Gastroesophageal sphincter (tissue), 4 donors: ENCODE data around the gene NRXN2. TPM values are rescaled to one million over a fixed set of nuclear protein-coding genes. Genes with fewer than 3 reads are reported as not detected.

ENCODE experiments used
- ATAC-seq: fragments of 150-250 bp; one replicate; pipeline ENCODE4 v1.9.1; 2016; ENCODE audit warnings: mild to moderate bottlenecking, moderate library complexity
- H3K27ac ChIP-seq, 4 donors: fragments of 200-600 bp; sonication (generic) in 3 of 4; 1 replicate in 3 of 4; 2 replicates in 1 of 4; pipeline ENCODE4 v1.5.1; 2016 to 2019
- H3K27me3 ChIP-seq: fragments of 200-600 bp; sonication (generic); one replicate; pipeline ENCODE4 v1.5.1; 2019
- H3K36me3 ChIP-seq, 2 donors: fragments of 200-600 bp; sonication (generic); one replicate each; pipeline ENCODE4 v1.5.1; 2019; ENCODE audit warnings: control low read depth in 1 of 2
- H3K4me1 ChIP-seq, 3 donors: fragments of 200-600 bp; sonication (generic); 1 replicate in 2 of 3; 2 replicates in 1 of 3; pipeline ENCODE4 v1.5.1; 2016 to 2019; ENCODE audit warnings: control low read depth in 2 of 3
- H3K4me3 ChIP-seq, 2 donors: fragments of 200-600 bp; sonication (generic); one replicate each; pipeline ENCODE4 v1.5.1; 2019; ENCODE audit warnings: mild to moderate bottlenecking in 1 of 2, moderate library complexity in 1 of 2
- H3K9me3 ChIP-seq, 3 donors: fragments of 200-600 bp; sonication (generic); one replicate each; pipeline ENCODE4 v1.5.1; 2017 to 2019; ENCODE audit warnings: control low read depth in 2 of 3
- EP300 ChIP-seq: sonication (generic); formaldehyde crosslinking; IDR thresholded peaks from one replicate; pipeline ENCODE4 v1.6.1; 2017; ENCODE audit warnings: antibody characterized with exemption, mild to moderate bottlenecking
- POLR2A ChIP-seq, 2 donors: fragments of 450-650 bp; IDR thresholded peaks; one replicate each; pipeline ENCODE4 v1.6.1; 2017; ENCODE audit warnings: antibody characterized with exemption in 2 of 2, mild to moderate bottlenecking in 2 of 2, moderate library complexity in 1 of 2
- POLR2AphosphoS5 ChIP-seq: sonication (generic); formaldehyde crosslinking; IDR thresholded peaks from one replicate; pipeline ENCODE4 v1.6.1; 2017; ENCODE audit warnings: antibody characterized with exemption
- WGBS, 2 donors: methylation state at CpG; one replicate each; pipeline ENCODE4 v1.1.5; 2018; ENCODE audit warnings: low coverage in 1 of 2; 5-methylcytosine and 5-hydroxymethylcytosine counted together
- total RNA-seq, 4 donors: library from RNA; depleted of rRNA; stranded (reverse); fragments of >200 nt; gene quantifications; one replicate each; pipeline ENCODE4 v1.1.0, GENCODE V29; 2016
- TF ChIP-seq, protein P1 (sequence below), 4 experiments: fragments of 200-600 bp in 2 of 4; fragments of 450-650 bp in 2 of 4; sonication (generic) in 1 of 4; IDR thresholded peaks; one replicate each; pipeline ENCODE4 v1.5.1; 2017 to 2019; ENCODE audit warnings: antibody characterized with exemption in 4 of 4, mild to moderate bottlenecking in 2 of 4, moderate library complexity in 2 of 4

Gene NRXN2
- total RNA-seq, 4 donors from 2014 or later, result 3.4 to 25.4 (median 5.0) TPM

DNA sequence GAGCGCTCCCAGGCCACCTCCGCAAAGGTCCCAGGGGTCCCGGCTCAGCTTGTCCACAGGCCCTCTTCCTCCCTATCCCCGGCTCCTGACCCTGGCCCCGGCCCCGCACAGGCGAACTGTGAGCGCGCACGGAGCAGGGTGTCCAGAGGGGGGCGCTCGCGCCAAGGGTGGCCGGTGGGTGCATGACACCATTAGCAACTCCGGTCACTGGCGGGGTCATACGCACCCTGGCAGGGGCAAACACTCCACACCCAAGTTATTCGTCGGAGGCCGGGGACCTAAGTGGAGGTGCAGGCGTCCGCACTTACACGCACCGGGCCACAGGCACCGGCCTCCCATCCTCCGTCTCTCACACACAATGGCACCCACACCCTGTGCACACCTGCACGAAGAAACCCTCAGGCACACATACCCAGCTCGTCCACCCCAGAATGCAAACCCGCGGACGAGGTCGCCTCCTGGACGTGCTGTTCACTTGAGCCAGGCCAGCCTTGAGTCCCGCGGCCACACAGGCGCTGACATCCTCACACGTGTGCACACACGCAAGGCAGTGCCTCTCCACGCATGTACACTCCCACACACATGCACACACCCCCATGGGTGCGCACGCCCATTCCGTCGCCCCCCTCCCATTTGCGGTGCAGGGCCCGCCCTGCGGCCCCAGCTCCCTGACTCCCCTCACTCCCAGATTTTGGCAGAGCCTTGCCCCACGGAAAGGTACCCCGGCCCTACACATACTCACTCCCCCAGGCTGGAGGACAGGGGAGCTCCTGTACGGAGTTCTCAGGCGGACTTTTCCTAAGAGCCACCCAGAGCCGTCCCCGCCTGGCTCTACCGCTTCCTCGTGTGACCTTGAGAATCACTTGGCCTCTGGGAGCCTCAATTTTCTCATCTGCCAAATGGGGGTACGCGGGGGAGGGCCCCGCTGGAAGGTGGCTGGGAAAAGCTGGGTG is 20.9 kb upstream of the NRXN2 start, which contains the start of gene RASGRP2:
Gene RASGRP2 (minus strand): TSS at position 552 of the 953 bp plus-strand sequence. CDS start 1,276 bp downstream, outside the sequence.
- WGBS, 2 donors, result 3% methylated on average over 17 of the region's 57 CpGs; no CpG with 5 or more reads in 1 of the 2 donors
- peaks cover 0 to 72% (median 17%) of the 10 kb centered on the region in 3 donors for H3K4me1 ChIP-seq

DNA sequence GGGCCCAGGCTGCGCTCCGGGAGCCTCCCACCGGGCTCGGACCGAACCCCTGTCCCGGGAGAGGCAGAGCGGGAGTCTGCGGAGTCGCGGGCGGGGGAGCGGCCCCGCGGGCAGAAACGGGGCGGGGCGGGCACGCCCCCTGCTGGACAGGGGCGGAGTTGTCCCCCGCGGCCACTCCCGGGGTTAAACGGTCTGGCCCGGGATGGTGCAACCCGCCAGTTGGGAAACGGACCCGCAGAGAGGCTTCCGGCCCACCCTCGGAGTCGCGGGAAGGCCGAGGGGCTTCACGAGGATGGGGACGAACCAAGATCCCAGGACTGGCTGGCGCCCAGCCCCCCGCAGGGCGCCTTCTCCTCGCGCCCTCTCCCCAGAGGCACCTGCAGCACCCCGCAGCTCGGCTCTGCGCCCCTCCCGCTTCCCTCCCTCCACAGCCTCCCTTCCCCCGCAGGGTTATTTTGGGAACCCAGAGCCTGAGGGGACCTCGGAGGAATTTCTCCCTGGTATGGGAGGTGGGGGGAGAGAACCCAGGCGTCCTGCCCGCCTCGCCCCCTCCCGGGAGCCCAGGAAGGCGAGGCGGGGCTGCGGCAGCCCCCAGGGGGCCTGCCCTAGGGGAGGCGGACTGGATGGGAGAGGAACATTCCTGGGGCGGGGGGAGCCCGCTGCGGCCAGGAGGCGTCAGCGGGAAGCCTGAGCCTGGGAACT is 20.0 kb upstream of the NRXN2 start:
- H3K9me3 ChIP-seq, result no peaks in the 10 kb centered on the region
- TF ChIP-seq POLR2AphosphoS5 (peak; percentile 71), EP300 (no peak), POLR2A (IDR thresholded peaks at IDR 0.05) (peak; percentile 34 to 36)
- TF ChIP-seq, protein P1, sequence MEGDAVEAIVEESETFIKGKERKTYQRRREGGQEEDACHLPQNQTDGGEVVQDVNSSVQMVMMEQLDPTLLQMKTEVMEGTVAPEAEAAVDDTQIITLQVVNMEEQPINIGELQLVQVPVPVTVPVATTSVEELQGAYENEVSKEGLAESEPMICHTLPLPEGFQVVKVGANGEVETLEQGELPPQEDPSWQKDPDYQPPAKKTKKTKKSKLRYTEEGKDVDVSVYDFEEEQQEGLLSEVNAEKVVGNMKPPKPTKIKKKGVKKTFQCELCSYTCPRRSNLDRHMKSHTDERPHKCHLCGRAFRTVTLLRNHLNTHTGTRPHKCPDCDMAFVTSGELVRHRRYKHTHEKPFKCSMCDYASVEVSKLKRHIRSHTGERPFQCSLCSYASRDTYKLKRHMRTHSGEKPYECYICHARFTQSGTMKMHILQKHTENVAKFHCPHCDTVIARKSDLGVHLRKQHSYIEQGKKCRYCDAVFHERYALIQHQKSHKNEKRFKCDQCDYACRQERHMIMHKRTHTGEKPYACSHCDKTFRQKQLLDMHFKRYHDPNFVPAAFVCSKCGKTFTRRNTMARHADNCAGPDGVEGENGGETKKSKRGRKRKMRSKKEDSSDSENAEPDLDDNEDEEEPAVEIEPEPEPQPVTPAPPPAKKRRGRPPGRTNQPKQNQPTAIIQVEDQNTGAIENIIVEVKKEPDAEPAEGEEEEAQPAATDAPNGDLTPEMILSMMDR (IDR thresholded peaks at IDR 0.05), result peak in 3 of 4 experiments; percentile 63 to 91 (median 83)
- peaks cover 0 to 16% of the 10 kb centered on the region in 2 donors for H3K36me3 ChIP-seq
- H3K4me3 ChIP-seq, result peak overlapping the region; percentile 37 to 73
- no peaks in the 10 kb centered on the region for H3K27me3 ChIP-seq
- peak; percentile 67 for ATAC-seq
- H3K27ac ChIP-seq, result peak overlapping the region; percentile 51 to 96 (median 93)
- peaks cover 0 to 65% (median 17%) of the 10 kb centered on the region in 3 donors for H3K4me1 ChIP-seq
- WGBS, 2 donors, result no CpG with 5 or more reads among the region's 58 CpGs

More for the DNA sequence above, 20.9 kb upstream of the NRXN2 start, which contains the start of gene RASGRP2:
- Histone ChIP-seq H3K4me3 (peak within 1 kb of the TSS; percentile 37 to 73), H3K27me3 (no peaks in the 10 kb centered on the region), H3K36me3 (peaks cover 0 to 11% of the 10 kb centered on the region in 2 donors), H3K27ac (peak within 1 kb of the TSS; percentile 91 to 96 (median 94)), H3K9me3 (no peaks in the 10 kb centered on the region)
- TF ChIP-seq POLR2A (IDR thresholded peaks at IDR 0.05), result peak; percentile 13 to 36
- TF ChIP-seq, protein P1 (IDR thresholded peaks at IDR 0.05), result peak in 3 of 4 experiments; percentile 77 to 89 (median 84)
- TF ChIP-seq EP300, result no peak
- peak; percentile 5 for TF ChIP-seq POLR2AphosphoS5
- ATAC-seq, result peak; percentile 49

DNA sequence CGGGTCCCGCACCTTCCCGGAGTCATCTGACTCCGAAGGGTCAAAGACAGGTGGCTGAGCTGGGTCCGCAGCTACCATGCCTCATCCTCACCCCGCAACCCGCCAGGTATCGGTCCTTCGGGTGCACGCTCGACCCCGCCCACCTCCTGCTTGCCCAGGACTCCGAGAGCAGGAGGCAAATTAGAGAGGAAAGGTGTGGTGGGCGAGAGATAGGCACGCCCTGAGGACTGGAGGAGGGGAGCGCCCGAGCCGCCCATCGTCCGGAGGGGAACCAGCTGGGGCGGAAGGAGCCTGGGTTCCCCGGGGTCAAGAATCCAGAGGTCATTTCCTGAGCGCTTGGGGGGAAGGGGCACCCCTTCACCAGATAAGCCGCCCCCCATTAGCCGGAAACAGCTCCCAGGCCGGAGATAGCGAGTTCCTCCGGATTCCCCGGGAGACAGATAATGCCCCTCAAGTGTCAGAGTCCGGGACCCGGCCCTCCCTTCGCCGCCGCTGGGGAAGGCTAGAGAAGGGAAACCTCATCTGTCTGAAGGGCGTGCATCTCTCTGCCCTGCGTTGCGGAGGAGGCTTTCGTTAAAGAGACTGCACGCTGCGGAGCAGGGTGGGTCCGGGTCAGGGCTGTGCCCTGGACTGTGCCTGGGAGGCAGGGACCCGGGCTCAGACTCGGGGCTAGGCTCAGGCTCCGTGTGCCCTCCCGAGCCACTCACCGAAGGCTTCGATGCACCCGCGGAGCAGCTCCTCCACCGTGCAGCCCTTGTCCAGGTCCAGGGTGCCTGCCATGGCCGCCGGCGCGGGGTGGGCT is 19.3 kb upstream of the NRXN2 start:
- Histone ChIP-seq H3K4me3 (peak overlapping the region; percentile 37 to 73), H3K9me3 (no peaks in the 10 kb centered on the region), H3K4me1 (peaks cover 0 to 60% (median 17%) of the 10 kb centered on the region in 3 donors), H3K27me3 (no peaks in the 10 kb centered on the region), H3K36me3 (peaks cover 0 to 23% of the 10 kb centered on the region in 2 donors), H3K27ac (peak overlapping the region in 3 of 4 donors; percentile 91 to 96 (median 95))
- peak; percentile 1 for ATAC-seq
- TF ChIP-seq POLR2AphosphoS5 (no peak), POLR2A (IDR thresholded peaks at IDR 0.05) (no peak), EP300 (no peak)
- TF ChIP-seq, protein P1 (IDR thresholded peaks at IDR 0.05), result no peak
- WGBS, 2 donors, result 0% methylated on average over 3 of the region's 54 CpGs; no CpG with 5 or more reads in 1 of the 2 donors

DNA sequence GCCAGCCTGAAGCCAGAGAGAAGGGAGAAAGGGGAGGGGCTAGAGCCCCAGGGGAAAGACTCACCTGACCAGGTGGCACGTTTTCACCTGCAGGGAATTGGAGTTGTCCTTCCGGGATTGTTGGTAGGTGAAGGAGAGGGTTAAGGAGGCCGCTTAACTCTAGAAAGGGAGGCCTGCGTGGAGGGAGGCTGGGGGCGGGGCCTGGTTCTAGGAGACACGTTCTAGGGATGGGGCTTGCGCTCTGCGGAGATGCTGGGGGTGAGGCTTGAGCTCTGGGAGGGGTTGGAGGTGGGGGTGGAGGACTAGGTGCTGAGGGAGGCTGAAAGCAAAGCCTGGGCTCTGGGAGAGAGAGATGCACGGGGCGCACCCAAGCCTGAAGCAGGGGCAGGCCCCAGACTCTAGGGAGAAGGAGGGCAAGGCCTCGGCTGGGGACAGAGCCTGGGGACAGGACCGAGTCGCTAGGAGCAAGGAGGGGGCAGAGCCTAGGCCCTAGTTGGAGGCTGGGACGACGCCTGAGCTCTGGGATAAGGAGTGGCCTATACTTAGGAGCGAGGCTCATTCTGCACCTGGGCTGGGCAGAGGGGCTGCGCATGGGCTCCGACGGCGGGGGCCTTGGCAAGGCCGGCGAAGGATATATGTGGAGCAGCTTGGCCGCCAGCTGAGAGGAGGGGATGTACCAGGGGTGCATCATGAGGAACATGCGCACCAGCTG is 18.5 kb upstream of the NRXN2 start:
- peaks cover 0 to 59% (median 17%) of the 10 kb centered on the region in 3 donors for H3K4me1 ChIP-seq
- TF ChIP-seq POLR2A (IDR thresholded peaks at IDR 0.05), result no peak
- no peak for TF ChIP-seq EP300
- TF ChIP-seq, protein P1 (IDR thresholded peaks at IDR 0.05), result no peak
- WGBS, 2 donors, result 56 to 76% methylated on average over 3 to 16 of the region's 24 CpGs
- no peaks in the 10 kb centered on the region for H3K9me3 ChIP-seq
- no peaks in the 10 kb centered on the region for H3K27me3 ChIP-seq
- ATAC-seq, result no peak
- peaks cover 0 to 30% of the 10 kb centered on the region in 2 donors for H3K36me3 ChIP-seq
- peak overlapping the region in 1 of 2 donors; percentile 73 for H3K4me3 ChIP-seq
- peak overlapping the region in 3 of 4 donors; percentile 91 to 96 (median 95) for H3K27ac ChIP-seq
